GM23338 (cell line): ENCODE results near the gene ZNF420. TPM values are rescaled to one million over a fixed set of nuclear protein-coding genes. Genes with fewer than 3 reads are reported as not detected.

Source experiments
- ATAC-seq: fragments of 200-7000 bp; cut with Tn5 transposase; 3 replicates; pipeline ENCODE4 v1.9.1; 2020
- DNase-seq: peaks from one replicate; pipeline ENCODE4 v3.0.0-alpha.2; 2015; ENCODE audit warnings: low spot score
- H2AFZ ChIP-seq: fragments of 200-600 bp; sonication (generic); 2 replicates; pipeline ENCODE4 v1.8.0; 2016; ENCODE audit warnings: antibody characterized with exemption, mild to moderate bottlenecking, moderate library complexity
- H3F3A ChIP-seq: fragments of 200-600 bp; sonication (generic); replicated peaks from 2 replicates; pipeline ENCODE4 v1.8.0; 2017; ENCODE audit warnings: antibody characterized with exemption, mixed run types, low read depth
- H3K27ac ChIP-seq: fragments of 200-600 bp; sonication (generic); 2 replicates; pipeline ENCODE4 v1.6.1; 2016; ENCODE audit warnings: low read depth
- H3K27me3 ChIP-seq: fragments of 200-600 bp; sonication (generic); 2 replicates; pipeline ENCODE4 v1.8.0; 2016; ENCODE audit warnings: mild to moderate bottlenecking, mixed run types, moderate library complexity; ENCODE audit not compliant: insufficient read depth
- H3K36me3 ChIP-seq: fragments of 200-600 bp; sonication (generic); 2 replicates; pipeline ENCODE4 v1.8.0; 2016; ENCODE audit warnings: mild to moderate bottlenecking; ENCODE audit not compliant: insufficient read depth
- H3K4me1 ChIP-seq: fragments of 200-600 bp; sonication (generic); 2 replicates; pipeline ENCODE4 v1.8.0; 2016; ENCODE audit warnings: mild to moderate bottlenecking, moderate library complexity; ENCODE audit not compliant: insufficient read depth
- H3K4me2 ChIP-seq: fragments of 200-600 bp; sonication (generic); 2 replicates; pipeline ENCODE4 v1.7.1; 2017; ENCODE audit warnings: mixed run types
- H3K4me3 ChIP-seq: fragments of 200-600 bp; sonication (generic); 2 replicates; pipeline ENCODE4 v1.6.1; 2016; ENCODE audit warnings: mixed run types
- H3K79me2 ChIP-seq: fragments of 200-600 bp; sonication (generic); replicated peaks from 2 replicates; pipeline ENCODE4 v1.8.0; 2017; ENCODE audit warnings: mild to moderate bottlenecking; ENCODE audit not compliant: insufficient read depth
- H3K9me2 ChIP-seq: fragments of 200-600 bp; sonication (generic); 2 replicates; pipeline ENCODE4 v1.8.0; 2017; ENCODE audit not compliant: insufficient read depth
- H4K20me1 ChIP-seq: fragments of 200-600 bp; sonication (generic); replicated peaks from 2 replicates; pipeline ENCODE4 v1.8.0; 2017; ENCODE audit warnings: mild to moderate bottlenecking; ENCODE audit not compliant: insufficient read depth
- H3K27ac Mint-ChIP-seq: 2 replicates; pipeline ENCODE4 v1.8.0; 2020; ENCODE audit warnings: inconsistent platforms, mild to moderate bottlenecking, moderate library complexity, mixed read lengths
- H3K27me3 Mint-ChIP-seq: 3 replicates; pipeline ENCODE4 v1.8.0; 2022; ENCODE audit warnings: low read depth, mild to moderate bottlenecking, moderate library complexity, mixed read lengths, inconsistent platforms; ENCODE audit not compliant: insufficient read depth, poor library complexity
- H3K36me3 Mint-ChIP-seq: 3 replicates; pipeline ENCODE4 v1.8.0; 2021; ENCODE audit warnings: low read depth, mild to moderate bottlenecking, inconsistent platforms, moderate library complexity, mixed read lengths
- H3K4me1 Mint-ChIP-seq: 3 replicates; pipeline ENCODE4 v1.8.0; 2020; ENCODE audit warnings: mild to moderate bottlenecking, inconsistent platforms, mixed read lengths
- H3K4me3 Mint-ChIP-seq: 3 replicates; pipeline ENCODE4 v1.8.0; 2021; ENCODE audit warnings: moderate library complexity, mild to moderate bottlenecking, inconsistent platforms, mixed read lengths
- H3K9me3 Mint-ChIP-seq: 3 replicates; pipeline ENCODE4 v1.8.0; 2020; ENCODE audit warnings: moderate library complexity, mild to moderate bottlenecking, inconsistent platforms, mixed read lengths
- CREB1 ChIP-seq: fragments of 250-450 bp; sonication (Bioruptor Pico); IDR thresholded peaks from 2 replicates; pipeline ENCODE4 v1.5.0; 2020; ENCODE audit warnings: low read depth, mild to moderate bottlenecking, moderate library complexity
- CTCF ChIP-seq, 2 experiments: fragments of 200-600 bp in 1 of 2; sonication (generic) in 1 of 2; conservative IDR thresholded peaks; 2 replicates each; pipeline versions ENCODE4 v1.5.1 to v1.6.1; 2016 to 2017; ENCODE audit warnings: antibody characterized with exemption in 2 of 2, low read depth in 2 of 2, mild to moderate bottlenecking in 2 of 2, moderate library complexity in 1 of 2
- ETS1 ChIP-seq: IDR thresholded peaks from 2 replicates; pipeline ENCODE4 v1.6.1; 2016; ENCODE audit warnings: antibody characterized with exemption
- EZH2 ChIP-seq: fragments of 200-600 bp; sonication (generic); IDR thresholded peaks from one replicate; pipeline ENCODE4 v1.8.0; 2017; ENCODE audit warnings: antibody characterized with exemption, mild to moderate bottlenecking, low read depth; ENCODE audit not compliant: unreplicated experiment
- EZH2phosphoT487 ChIP-seq: fragments of 200-600 bp; sonication (generic); IDR thresholded peaks from one replicate; pipeline ENCODE4 v1.8.1; 2018; ENCODE audit warnings: antibody characterized with exemption; ENCODE audit not compliant: unreplicated experiment
- JUNB ChIP-seq: IDR thresholded peaks from one replicate; pipeline ENCODE4 v1.6.1; 2016; ENCODE audit warnings: antibody characterized with exemption; ENCODE audit not compliant: unreplicated experiment
- NANOG ChIP-seq: IDR thresholded peaks from 2 replicates; pipeline ENCODE4 v1.6.1; 2016; ENCODE audit warnings: antibody characterized with exemption, borderline replicate concordance
- POLR2AphosphoS5 ChIP-seq: IDR thresholded peaks from 2 replicates; pipeline ENCODE4 v1.6.1; 2016; ENCODE audit warnings: antibody characterized with exemption, low read depth
- REST ChIP-seq: IDR thresholded peaks from one replicate; pipeline ENCODE4 v1.6.1; 2018; ENCODE audit warnings: antibody characterized with exemption; ENCODE audit not compliant: unreplicated experiment
- STAT1 ChIP-seq: IDR thresholded peaks from one replicate; pipeline ENCODE4 v1.6.1; 2016; ENCODE audit warnings: antibody characterized with exemption; ENCODE audit not compliant: unreplicated experiment
- ZNF114 ChIP-seq: fragments of 250-450 bp; sonication (Bioruptor Pico); IDR thresholded peaks from 2 replicates; pipeline ENCODE4 v1.5.0; 2020; ENCODE audit warnings: mild to moderate bottlenecking, moderate library complexity
- ZNF462 ChIP-seq: fragments of 250-450 bp; sonication (Bioruptor Pico); IDR thresholded peaks from 2 replicates; pipeline ENCODE4 v1.5.0; 2020; ENCODE audit warnings: mild to moderate bottlenecking, moderate library complexity
- polyA plus RNA-seq: library from polyadenylated mRNA; unstranded; fragments of >200 nt; fragmentation: Nextera tagmentation; extraction: Ambion mirVana; gene quantifications from 2 replicates; pipeline ENCODE4 v1.2.1, GENCODE V29; 2016
- total RNA-seq: library from RNA; depleted of rRNA; stranded (reverse); fragments of >200 nt; shearing (Covaris generic); gene quantifications from 2 replicates; pipeline ENCODE4 v1.2.3, GENCODE V29; 2014

Gene ZNF420
- total and polyA plus RNA-seq, 2 experiments from 2014 or later, result 8.4 to 10.0 TPM

GRCh38 chr19:37127999-37128820 is 50.0 kb downstream of the ZNF420 start:
- Mint-ChIP-seq H3K36me3 (peaks cover 93% of the 10 kb centered on the region), H3K27ac (no peak overlapping the region), H3K4me3 (no peak overlapping the region), H3K27me3 (peaks cover 10% of the 10 kb centered on the region), H3K4me1 (no peaks in the 10 kb centered on the region), H3K9me3 (peaks cover 100% of the 10 kb centered on the region)
- TF ChIP-seq EZH2phosphoT487 (no peak), NANOG (no peak), ETS1 (no peak), EZH2 (no peak), ZNF462 (CRISPR knock-in tag) (no peak), STAT1 (no peak), JUNB (no peak), ZNF114 (CRISPR knock-in tag) (no peak), CTCF (conservative IDR thresholded peaks at IDR 0.05; ENCODE audit: low read depth in 2 of 2) (no peak), REST (no peak), CREB1 (CRISPR knock-in tag) (no peak), POLR2AphosphoS5 (no peak)
- no peak overlapping the region for H2AFZ ChIP-seq
- H4K20me1 ChIP-seq, result no peaks in the 10 kb centered on the region
- H3F3A ChIP-seq, result peaks cover 5% of the 10 kb centered on the region; the same call in 1 of the 2 replicates
- H3K27me3 ChIP-seq, result no peaks in the 10 kb centered on the region
- H3K27ac ChIP-seq, result peak overlapping the region; percentile 57
- ATAC-seq (no peak), DNase-seq (peak; percentile 25)
- H3K4me3 ChIP-seq, result no peak overlapping the region; the same call in 1 of the 2 replicates
- H3K9me2 ChIP-seq, result no peaks in the 10 kb centered on the region
- no peak overlapping the region for H3K4me2 ChIP-seq
- H3K4me1 ChIP-seq, result no peaks in the 10 kb centered on the region
- peaks cover 64% of the 10 kb centered on the region for H3K36me3 ChIP-seq
- no peaks in the 10 kb centered on the region for H3K79me2 ChIP-seq
